Measurements from ENCODE around the gene P2RX6.

- no peak for TF ChIP-seq POLR2A (IDR thresholded peaks at IDR 0.05)
- TF ChIP-seq CTCF (IDR thresholded peaks at IDR 0.05): no peak
- TF ChIP-seq EP300 (IDR thresholded peaks at IDR 0.05): no peak
Measured at GRCh38 chr22:21068681-21069276, 53.8 kb downstream of the P2RX6 start.
